CMK (cell line): ENCODE measurements around the gene BLOC1S1.
A peak's percentile ranks its signal among the peaks of the same experiment; 100 is the strongest.

Experiments
- DNase-seq: peaks from one replicate; pipeline ENCODE4 v3.0.0-alpha.2; 2010; ENCODE audit warnings: low read depth

Gene BLOC1S1

GRCh38 chr12:55694651-55695050 lies 21.2 kb upstream of the BLOC1S1 start:
- DNase-seq, result no peak

- DNase-seq, result peak; percentile 40
Observed at GRCh38 chr12:55695349-55695748, 20.5 kb upstream of the BLOC1S1 start.

- DNase-seq, result no peak
Observed at GRCh38 chr12:55696141-55696540, 19.7 kb upstream of the BLOC1S1 start.

- DNase-seq, result no peak
Observed at GRCh38 chr12:55696796-55697462, 18.9 kb upstream of the BLOC1S1 start.

- no peak for DNase-seq
Observed at GRCh38 chr12:55697686-55698085, 18.2 kb upstream of the BLOC1S1 start.

- DNase-seq, result no peak
Observed at GRCh38 chr12:55698241-55698955, 17.4 kb upstream of the BLOC1S1 start.

- no peak for DNase-seq
Observed at GRCh38 chr12:55698965-55699364, 16.9 kb upstream of the BLOC1S1 start.

- DNase-seq, result no peak
Observed at GRCh38 chr12:55699471-55700055, 16.3 kb upstream of the BLOC1S1 start.

GRCh38 chr12:55700255-55701018 lies 15.4 kb upstream of the BLOC1S1 start:
- no peak for DNase-seq

GRCh38 chr12:55702861-55703260 lies 13.0 kb upstream of the BLOC1S1 start:
- no peak for DNase-seq

- no peak for DNase-seq
Observed at GRCh38 chr12:55703288-55703687, 12.6 kb upstream of the BLOC1S1 start.

- DNase-seq, result no peak
Observed at GRCh38 chr12:55703901-55704761, 11.7 kb upstream of the BLOC1S1 start.

GRCh38 chr12:55704824-55705718 lies 10.8 kb upstream of the BLOC1S1 start:
- DNase-seq, result no peak

GRCh38 chr12:55705782-55706402 lies 10.0 kb upstream of the BLOC1S1 start:
- no peak for DNase-seq

- DNase-seq, result no peak
Observed at GRCh38 chr12:55706568-55707218, 9.2 kb upstream of the BLOC1S1 start.

- no peak for DNase-seq
Observed at GRCh38 chr12:55707219-55707671, 8.6 kb upstream of the BLOC1S1 start.

- DNase-seq, result no peak
Observed at GRCh38 chr12:55707841-55708694, 7.8 kb upstream of the BLOC1S1 start, which contains the start of gene ITGA7. TSS of gene ITGA7 (minus strand) at chr12:55707904. CDS start at chr12:55707682, 222 bp downstream.

- no peak for DNase-seq
Observed at GRCh38 chr12:55708695-55709233, 7.1 kb upstream of the BLOC1S1 start.
